Activated CD8-positive, alpha-beta memory T cell treated with anti-CD3 and anti-CD28 coated beads for 24 hours (primary cell): Measurements from ENCODE around the gene ZNF592.

Experiments
- DNase-seq: peaks from one replicate; pipeline ENCODE4 v3.0.0-alpha.2; 2020

Gene ZNF592

GRCh38 chr15:84782346-84782745, 34.0 kb downstream of the ZNF592 start:
- DNase-seq: no peak

GRCh38 chr15:84783493-84784251, 35.3 kb downstream of the ZNF592 start:
- peak; percentile 54 for DNase-seq

- DNase-seq: no peak
These were observed 35.9 kb downstream of the ZNF592 start for GRCh38 chr15:84784262-84784661.

GRCh38 chr15:84785053-84785452, 36.7 kb downstream of the ZNF592 start:
- no peak for DNase-seq

- DNase-seq: no peak
These were observed 40.1 kb downstream of the ZNF592 start for GRCh38 chr15:84788500-84788899.

- DNase-seq: peak; percentile 44
These were observed 41.4 kb downstream of the ZNF592 start for GRCh38 chr15:84789762-84790161.

GRCh38 chr15:84790676-84791075, 42.3 kb downstream of the ZNF592 start:
- peak; percentile 44 for DNase-seq

GRCh38 chr15:84791763-84792162, 43.4 kb downstream of the ZNF592 start:
- peak; percentile 4 for DNase-seq

- DNase-seq: peak; percentile 4
These were observed 45.2 kb downstream of the ZNF592 start for GRCh38 chr15:84793431-84794161.

GRCh38 chr15:84794162-84794547, 45.8 kb downstream of the ZNF592 start:
- no peak for DNase-seq

- DNase-seq: no peak
These were observed 46.8 kb downstream of the ZNF592 start for GRCh38 chr15:84795186-84795585.

GRCh38 chr15:84797212-84797611, 48.8 kb downstream of the ZNF592 start:
- DNase-seq: peak; percentile 4

GRCh38 chr15:84797801-84798200, 49.4 kb downstream of the ZNF592 start:
- DNase-seq: no peak

- peak; percentile 43 for DNase-seq
These were observed 50.1 kb downstream of the ZNF592 start for GRCh38 chr15:84798436-84798946.

GRCh38 chr15:84799511-84800187, 51.3 kb downstream of the ZNF592 start:
- no peak for DNase-seq

GRCh38 chr15:84800365-84800806, 52.0 kb downstream of the ZNF592 start:
- peak; percentile 17 for DNase-seq

- peak; percentile 51 for DNase-seq
These were observed 55.9 kb downstream of the ZNF592 start for GRCh38 chr15:84804005-84804900.

GRCh38 chr15:84805221-84805620, 56.8 kb downstream of the ZNF592 start:
- DNase-seq: no peak

GRCh38 chr15:84807228-84807627, 58.8 kb downstream of the ZNF592 start:
- DNase-seq: no peak

GRCh38 chr15:84810073-84810840, 61.9 kb downstream of the ZNF592 start:
- peak; percentile 35 for DNase-seq

GRCh38 chr15:84811151-84811550, 62.8 kb downstream of the ZNF592 start:
- DNase-seq: peak; percentile 47

- DNase-seq: no peak
These were observed 63.4 kb downstream of the ZNF592 start for GRCh38 chr15:84811828-84812227.
